HUDEP-2 (cell line): ENCODE results near the gene CEP170B.
"Not testable (repeated sequence)": the region's sequence is repeated elsewhere in the genome, so short reads cannot be mapped to it uniquely, and the experiment has no call there.

Experiments used
- DNase-seq, 76 experiments: peaks; one replicate each; lab custom pipeline; 2025; ENCODE audit not compliant: unreplicated experiment in 76 of 76; lab: John Stamatoyannopoulos, UW

Gene CEP170B

GRCh38 chr14:104888489-104889374 lies 23.7 kb downstream of the CEP170B start:
- DNase-seq: no peak

DNA sequence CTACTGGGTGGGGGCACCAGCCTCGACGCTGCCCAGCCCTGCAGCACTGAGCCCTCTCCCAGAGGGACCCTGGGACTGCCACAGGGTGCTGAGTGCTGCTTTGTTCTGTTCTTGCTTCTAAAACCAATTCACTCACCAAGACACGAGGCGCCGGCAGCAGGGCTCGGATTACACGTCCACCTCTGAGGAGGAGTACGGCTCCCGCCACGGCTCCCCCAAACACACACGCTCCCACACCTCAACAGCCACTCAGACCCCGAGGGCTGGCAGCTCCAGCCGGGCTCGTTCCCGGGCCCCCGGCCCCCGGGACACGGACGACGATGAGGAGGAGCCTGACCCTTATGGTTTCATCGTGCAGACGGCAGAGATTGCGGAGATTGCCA lies 24.3 kb downstream of the CEP170B start:
- no peak for DNase-seq

GRCh38 chr14:104890292-104890691 lies 25.2 kb downstream of the CEP170B start:
- not testable (repeated sequence) for DNase-seq

GRCh38 chr14:104891121-104891551 lies 26.1 kb downstream of the CEP170B start:
- no peak for DNase-seq

- no peak for DNase-seq
Measured at GRCh38 chr14:104891664-104892530, 26.8 kb downstream of the CEP170B start.

GRCh38 chr14:104892531-104893434 lies 27.7 kb downstream of the CEP170B start:
- no peak for DNase-seq

GRCh38 chr14:104893435-104894207 lies 28.6 kb downstream of the CEP170B start:
- DNase-seq: no peak

DNA sequence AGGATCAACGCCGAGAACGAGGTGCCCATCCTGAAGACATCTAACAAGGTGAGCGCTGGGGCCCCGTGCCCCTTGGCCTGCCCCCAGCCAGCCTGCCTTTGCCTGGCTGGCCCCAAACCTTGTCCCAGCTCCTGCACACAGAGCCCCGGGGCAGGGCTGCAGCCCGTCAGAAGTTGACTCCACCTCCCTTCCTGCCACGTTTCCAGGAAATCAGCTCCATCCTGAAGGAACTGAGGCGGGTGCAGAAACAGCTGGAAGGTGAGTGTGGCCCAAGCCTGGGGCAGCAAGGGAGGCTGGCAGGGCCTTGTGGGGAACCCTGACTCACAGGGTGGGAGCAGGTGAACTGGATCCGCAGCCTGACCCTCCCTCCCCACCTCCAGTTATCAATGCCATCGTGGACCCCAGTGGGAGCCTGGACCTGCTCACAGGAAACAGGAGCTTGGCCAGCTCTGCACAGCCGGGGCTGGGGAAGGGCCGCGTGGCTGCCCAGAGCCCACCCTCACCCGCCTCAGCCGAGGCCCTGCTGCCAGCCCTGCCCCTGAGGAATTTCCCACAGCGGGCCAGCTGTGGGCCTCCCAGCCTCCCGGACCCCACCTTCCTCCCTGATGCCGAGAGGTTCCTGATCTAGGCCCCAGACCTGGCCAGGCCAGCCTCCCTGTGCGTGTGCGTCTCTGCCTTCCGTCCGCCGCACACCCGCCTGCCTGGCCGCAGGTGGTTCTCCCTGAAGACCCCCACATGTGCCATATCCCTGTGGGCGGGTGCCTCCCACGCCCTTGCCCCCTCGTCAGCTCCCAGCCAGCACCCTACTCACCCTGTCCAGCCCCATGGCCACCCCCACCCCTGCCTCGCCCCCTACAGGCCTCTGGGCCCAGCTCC lies 29.5 kb downstream of the CEP170B start:
- DNase-seq: no peak

DNA sequence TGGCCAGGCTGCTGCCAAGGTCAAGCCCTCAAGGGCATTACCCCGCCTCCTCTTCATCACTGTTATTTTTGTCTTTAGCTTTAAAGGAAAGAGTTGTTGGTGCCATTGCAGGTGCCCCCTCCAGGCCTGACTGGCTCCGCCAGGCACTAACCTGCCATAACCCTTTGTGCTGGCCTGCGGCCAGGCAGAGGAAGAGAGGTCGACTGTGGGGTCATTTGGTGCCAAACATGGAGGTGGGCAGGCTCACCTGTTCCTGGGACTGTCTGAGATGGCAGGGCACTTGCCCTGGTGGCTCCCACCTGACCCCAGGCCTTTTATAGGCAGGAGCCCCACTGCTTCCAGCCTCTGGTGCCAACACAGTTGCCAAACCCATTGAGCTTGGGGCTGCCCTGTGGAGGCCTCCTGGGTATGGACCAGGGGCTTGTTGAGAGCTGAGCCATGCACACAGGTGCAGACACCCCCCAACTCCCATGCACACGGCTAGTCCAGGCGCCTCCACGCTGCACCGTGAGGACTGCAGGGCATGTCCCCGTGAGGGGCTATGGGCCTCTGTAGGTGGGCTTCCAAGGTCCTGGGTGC lies 30.2 kb downstream of the CEP170B start:
- DNase-seq: no peak

DNA sequence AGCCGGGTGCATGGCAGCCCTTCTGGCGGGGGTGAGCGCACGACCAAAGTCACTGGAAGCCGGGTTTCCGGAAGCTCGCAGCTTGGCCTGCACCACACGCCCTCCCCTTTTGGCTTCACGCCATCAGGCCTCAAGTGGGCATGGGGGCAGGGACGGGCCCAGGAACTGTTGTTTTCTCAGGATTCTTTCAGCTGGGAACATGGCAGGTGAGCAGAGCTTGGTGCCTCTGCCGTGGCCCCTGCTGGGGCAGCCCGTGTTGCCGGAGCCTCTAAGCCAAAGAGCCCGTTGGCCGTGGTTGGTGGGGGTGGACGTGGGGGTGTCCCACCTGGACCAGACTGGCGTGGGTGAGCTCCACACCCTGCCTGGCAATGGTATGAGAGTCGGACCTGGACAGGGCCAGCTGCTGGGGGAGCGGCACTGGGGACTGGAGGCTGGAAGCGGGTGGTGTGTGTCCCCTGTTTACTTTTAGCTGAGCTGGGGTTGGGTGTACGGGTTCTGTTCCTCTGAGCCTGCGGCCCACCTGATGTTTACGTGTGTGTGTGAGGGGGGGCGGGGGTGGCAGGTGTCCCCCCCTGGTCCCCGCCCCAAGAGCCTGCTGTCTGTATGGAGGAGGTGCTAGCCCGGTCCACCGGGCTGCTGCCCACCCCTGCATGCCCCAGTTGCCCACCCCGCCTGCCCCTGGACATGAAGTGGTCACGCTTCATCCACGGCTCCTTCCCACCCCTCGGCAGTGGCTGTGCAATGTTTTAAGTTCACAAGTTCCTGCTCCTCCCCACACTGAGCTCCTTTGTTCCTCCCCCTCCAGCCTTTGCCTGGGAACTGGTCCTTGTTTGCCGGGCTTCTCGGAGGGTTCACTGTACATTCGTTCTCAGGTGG lies 31.0 kb downstream of the CEP170B start:
- no peak for DNase-seq

DNA sequence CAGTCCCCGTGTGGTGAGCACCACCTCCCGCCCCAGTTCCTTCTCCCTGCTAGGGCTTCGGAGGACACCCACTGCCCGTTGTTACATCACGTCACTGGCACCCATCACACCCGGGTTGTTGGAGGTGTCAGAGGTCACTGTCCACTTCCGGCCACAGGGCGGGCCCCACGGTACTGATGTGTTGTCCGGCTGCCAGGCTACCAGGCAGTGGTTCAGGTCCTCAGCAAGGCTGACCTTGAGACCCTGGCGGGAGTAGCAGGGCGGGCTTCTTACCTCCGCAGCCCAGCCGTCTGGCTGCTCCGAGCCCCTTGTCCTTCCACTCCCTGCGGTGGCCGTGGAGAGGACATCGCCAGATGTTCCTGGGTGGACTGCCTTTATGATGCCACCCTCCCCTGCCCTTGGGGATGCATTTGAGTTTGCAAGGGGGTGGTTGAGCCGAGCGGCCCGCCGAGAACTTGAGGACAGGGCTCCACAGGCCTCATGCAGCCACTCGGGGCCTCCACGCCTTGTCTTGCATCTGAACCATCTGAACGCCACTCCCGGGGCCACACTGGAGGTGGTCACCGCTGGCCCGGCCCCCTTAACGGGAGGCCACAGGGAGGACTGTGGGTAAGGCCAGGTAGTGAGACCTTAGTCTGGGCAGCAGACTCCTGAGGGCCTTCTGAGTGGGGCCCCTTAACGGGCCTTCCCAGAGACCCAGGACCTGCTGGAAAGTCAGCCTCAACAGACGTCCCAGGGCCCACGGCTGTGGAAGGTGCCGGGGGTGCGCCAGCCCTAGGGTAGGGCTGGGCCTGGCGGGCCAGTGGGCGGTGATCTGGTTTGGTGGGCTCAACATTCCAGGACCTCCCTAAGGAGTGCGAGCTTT lies 32.5 kb downstream of the CEP170B start:
- DNase-seq: no peak

- DNase-seq: no peak
Measured at GRCh38 chr14:104898195-104898558, 33.1 kb downstream of the CEP170B start.

- DNase-seq: no peak
Measured at GRCh38 chr14:104898870-104899510, 33.9 kb downstream of the CEP170B start.

- DNase-seq: no peak
Measured at GRCh38 chr14:104899781-104900180, 34.7 kb downstream of the CEP170B start.

DNA sequence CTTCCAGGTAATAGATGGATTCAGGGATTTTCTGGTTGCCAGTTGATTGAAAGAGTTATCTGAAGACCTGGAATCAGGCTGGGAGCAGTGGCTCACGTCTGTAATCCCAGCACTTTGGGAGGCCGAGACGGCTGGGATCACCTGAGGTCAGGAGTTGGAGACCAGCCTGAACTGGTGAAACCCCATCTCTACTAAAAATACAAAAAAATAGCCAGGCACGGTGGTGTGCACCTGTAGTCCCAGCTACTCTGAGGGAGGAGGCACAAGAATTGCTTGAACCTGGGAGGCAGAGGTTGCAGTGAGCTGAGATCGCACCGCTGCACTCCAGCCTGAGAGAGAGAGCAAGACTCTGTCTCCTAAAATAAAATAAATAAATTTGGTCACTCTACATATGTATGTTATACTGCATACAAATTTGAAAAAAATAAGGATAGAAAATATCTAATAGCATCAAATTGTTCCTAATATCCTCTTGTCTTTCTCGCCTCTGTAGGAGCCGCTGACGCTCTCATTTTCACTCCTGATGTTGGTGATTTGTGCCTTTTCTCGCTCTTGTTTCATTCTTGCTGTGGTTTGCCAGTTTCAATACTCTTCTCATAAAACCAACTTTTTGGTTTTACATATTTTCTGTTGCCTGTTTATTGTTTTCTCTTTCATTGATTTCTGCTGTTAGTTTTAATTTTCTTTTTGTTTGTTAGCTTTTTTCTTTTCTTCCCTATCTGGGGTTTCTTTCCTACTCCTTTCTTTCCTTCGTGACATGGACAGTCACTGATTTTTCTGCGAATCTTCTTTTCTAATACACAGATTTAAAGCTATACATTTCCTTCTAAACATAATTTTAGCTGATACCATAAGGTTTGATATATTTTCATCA lies 35.8 kb downstream of the CEP170B start:
- no peak for DNase-seq
